Keratinocyte (primary cell): ENCODE results near the gene ZNF423. TPM values are rescaled to one million over a fixed set of nuclear protein-coding genes. Genes with fewer than 3 reads are reported as not detected.

Experiments
- DNase-seq: peaks from one replicate; pipeline ENCODE4 v3.0.0-alpha.2; 2011; ENCODE audit warnings: low read depth, missing footprints, low spot score
- FAIRE-seq: peaks from 2 replicates; lab custom pipeline; 2011; peaks lifted over from hg19 to GRCh38; lab: Jason Lieb, UNC
- H2AFZ ChIP-seq: 2 replicates; pipeline ENCODE4 v1.6.0; 2012; ENCODE audit warnings: low read length, control low read depth, inconsistent platforms; ENCODE audit not compliant: control insufficient read depth
- H3K27ac ChIP-seq: 2 replicates; pipeline ENCODE4 v1.5.1; 2011; ENCODE audit warnings: low read length; ENCODE audit not compliant: control insufficient read depth, insufficient read depth
- H3K27me3 ChIP-seq: 3 replicates; pipeline ENCODE4 v1.6.0; 2011; ENCODE audit warnings: low read length; ENCODE audit not compliant: control insufficient read depth, insufficient read depth; ENCODE audit errors: extremely low read depth
- H3K36me3 ChIP-seq, 2 experiments: 2 replicates in 1 of 2; 3 replicates in 1 of 2; pipeline ENCODE4 v1.5.1; 2011; ENCODE audit warnings: low read length in 2 of 2, mild to moderate bottlenecking in 1 of 2; ENCODE audit not compliant: control insufficient read depth in 2 of 2, insufficient read depth in 2 of 2; ENCODE audit errors: extremely low read depth in 1 of 2
- H3K4me1 ChIP-seq: 3 replicates; pipeline ENCODE4 v1.5.1; 2011; ENCODE audit warnings: low read length; ENCODE audit not compliant: control insufficient read depth, insufficient read depth; ENCODE audit errors: extremely low read depth
- H3K4me2 ChIP-seq: 3 replicates; pipeline ENCODE4 v1.6.0; 2011; ENCODE audit warnings: low read depth, low read length; ENCODE audit not compliant: control insufficient read depth, insufficient read depth; ENCODE audit errors: extremely low read depth
- H3K4me3 ChIP-seq, 3 experiments: fragments of 200-600 bp in 1 of 3; sonication (generic) in 1 of 3; 2 replicates in 2 of 3; 3 replicates in 1 of 3; pipeline ENCODE4 v1.5.1; 2011 to 2016; ENCODE audit warnings: low read length in 3 of 3, mild to moderate bottlenecking in 3 of 3, control low read depth in 2 of 3, inconsistent platforms in 1 of 3, low read depth in 1 of 3, mixed read lengths in 1 of 3, mixed run types in 1 of 3, moderate library complexity in 1 of 3; ENCODE audit not compliant: control insufficient read depth in 2 of 3, insufficient read depth in 2 of 3; ENCODE audit errors: extremely low read depth in 1 of 3
- H3K79me2 ChIP-seq: 2 replicates; pipeline ENCODE4 v1.6.0; 2012; ENCODE audit warnings: low read length; ENCODE audit not compliant: control insufficient read depth, insufficient read depth
- H3K9ac ChIP-seq: 3 replicates; pipeline ENCODE4 v1.6.0; 2011; ENCODE audit warnings: low read length; ENCODE audit not compliant: control insufficient read depth, insufficient read depth; ENCODE audit errors: extremely low read depth
- H3K9me1 ChIP-seq: 3 replicates; pipeline ENCODE4 v1.6.0; 2011; ENCODE audit warnings: low read length; ENCODE audit not compliant: control insufficient read depth, insufficient read depth; ENCODE audit errors: extremely low read depth
- H3K9me3 ChIP-seq: 2 replicates; pipeline ENCODE4 v1.5.1; 2012; ENCODE audit warnings: low read depth, low read length; ENCODE audit not compliant: control insufficient read depth
- H4K20me1 ChIP-seq: 3 replicates; pipeline ENCODE4 v1.6.0; 2011; ENCODE audit warnings: low read length; ENCODE audit not compliant: control insufficient read depth, insufficient read depth; ENCODE audit errors: extremely low read depth
- EZH2 ChIP-seq: IDR thresholded peaks from one replicate; pipeline ENCODE4 v1.6.1; 2012; ENCODE audit warnings: inconsistent platforms, mild to moderate bottlenecking, low read length, moderate library complexity
- dilution Hi-C: fragments of 300-500 bp; cut with MboI; formaldehyde crosslinking; loops from one replicate; pipeline ENCODE4 v1.7.0; 2020; ENCODE audit warnings: low sequenced_read_pairs; ENCODE audit not compliant: extremely low pct_ligation_motif_present
- polyA plus RNA-seq, 5 experiments: library from polyadenylated mRNA; depleted of rRNA in 3 of 5; stranded (reverse) in 3 of 5; stranded (forward) in 1 of 5; unstranded in 1 of 5; fragments of >200 nt; gene quantifications; 1 replicate in 1 of 5; 2 replicates in 3 of 5; 3 replicates in 1 of 5; pipeline versions ENCODE4 v1.2.1 to v1.2.3, GENCODE V29; 2011 to 2012; ENCODE audit warnings: missing spikeins in 2 of 5, low read depth in 1 of 5, low replicate concordance in 1 of 5
- TF ChIP-seq, protein P1 (sequence below), 3 experiments: IDR thresholded peaks in 1 of 3; conservative IDR thresholded peaks in 1 of 3; optimal IDR thresholded peaks in 1 of 3; 2 replicates in 2 of 3; 3 replicates in 1 of 3; pipeline versions ENCODE3 to v1.5.1; 2011; ENCODE audit warnings: low read length in 3 of 3, mild to moderate bottlenecking in 3 of 3, moderate library complexity in 2 of 3, control low read depth in 1 of 3, inconsistent platforms in 1 of 3; ENCODE audit not compliant: insufficient read depth in 2 of 3; ENCODE audit errors: extremely low read depth in 1 of 3

Gene ZNF423
- polyA plus RNA-seq, 1 donor (not counting 4 experiments of a cell fraction or from before 2014, with no cell fraction given): 0.05 TPM

DNA sequence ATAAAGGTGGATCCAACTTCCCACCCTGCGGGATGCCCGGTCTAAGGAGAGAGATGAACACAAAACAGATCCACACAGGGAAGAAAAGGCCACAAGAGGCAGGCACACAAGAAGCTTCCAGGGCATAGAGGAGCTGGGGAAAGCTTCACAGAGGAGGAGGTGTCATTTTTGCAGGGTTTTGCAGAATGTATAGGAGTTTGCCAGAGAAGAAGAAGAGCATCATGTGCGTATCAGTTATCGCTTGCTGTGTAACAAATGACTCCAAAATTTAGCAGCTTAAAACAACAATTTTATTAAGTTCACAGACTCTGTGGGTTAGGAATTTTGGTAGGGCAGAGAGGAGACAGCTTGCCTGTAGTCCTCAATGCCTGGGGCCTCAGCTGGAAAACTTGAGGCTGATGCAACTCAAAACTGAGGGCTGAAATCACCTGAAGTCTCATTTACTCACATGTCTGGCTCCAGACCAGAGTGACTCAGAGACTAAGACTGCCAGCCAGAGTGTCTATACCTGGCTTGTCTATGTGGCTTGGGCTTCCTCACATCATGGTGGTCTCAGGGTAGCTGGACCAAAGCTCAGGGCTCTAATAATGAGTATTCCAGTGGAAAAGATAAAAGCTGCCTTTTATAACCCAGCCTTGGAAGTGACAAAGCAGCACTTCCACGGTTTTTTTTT, 33.9 kb upstream of the ZNF423 start:
- dilution Hi-C loops: loop anchor here (25.0 kb wide), 1 partner anchor 453 kb away; no protein-coding TSS in a partner anchor
- H3K9me1 ChIP-seq: no peaks in the 10 kb centered on the region
- no peaks in the 10 kb centered on the region for H3K27me3 ChIP-seq
- H3K27ac ChIP-seq: no peak overlapping the region
- H3K4me3 ChIP-seq: no peak overlapping the region
- H3K4me1 ChIP-seq: no peaks in the 10 kb centered on the region
- H3K4me2 ChIP-seq: no peak overlapping the region
- H2AFZ ChIP-seq: no peak overlapping the region
- no peaks in the 10 kb centered on the region for H3K36me3 ChIP-seq
- no peak for DNase-seq
- no peak for FAIRE-seq
- H3K9me3 ChIP-seq: peaks cover 2% of the 10 kb centered on the region
- no peak overlapping the region for H3K9ac ChIP-seq
- H3K79me2 ChIP-seq: no peaks in the 10 kb centered on the region
- no peaks in the 10 kb centered on the region for H4K20me1 ChIP-seq
- TF ChIP-seq, protein P1, sequence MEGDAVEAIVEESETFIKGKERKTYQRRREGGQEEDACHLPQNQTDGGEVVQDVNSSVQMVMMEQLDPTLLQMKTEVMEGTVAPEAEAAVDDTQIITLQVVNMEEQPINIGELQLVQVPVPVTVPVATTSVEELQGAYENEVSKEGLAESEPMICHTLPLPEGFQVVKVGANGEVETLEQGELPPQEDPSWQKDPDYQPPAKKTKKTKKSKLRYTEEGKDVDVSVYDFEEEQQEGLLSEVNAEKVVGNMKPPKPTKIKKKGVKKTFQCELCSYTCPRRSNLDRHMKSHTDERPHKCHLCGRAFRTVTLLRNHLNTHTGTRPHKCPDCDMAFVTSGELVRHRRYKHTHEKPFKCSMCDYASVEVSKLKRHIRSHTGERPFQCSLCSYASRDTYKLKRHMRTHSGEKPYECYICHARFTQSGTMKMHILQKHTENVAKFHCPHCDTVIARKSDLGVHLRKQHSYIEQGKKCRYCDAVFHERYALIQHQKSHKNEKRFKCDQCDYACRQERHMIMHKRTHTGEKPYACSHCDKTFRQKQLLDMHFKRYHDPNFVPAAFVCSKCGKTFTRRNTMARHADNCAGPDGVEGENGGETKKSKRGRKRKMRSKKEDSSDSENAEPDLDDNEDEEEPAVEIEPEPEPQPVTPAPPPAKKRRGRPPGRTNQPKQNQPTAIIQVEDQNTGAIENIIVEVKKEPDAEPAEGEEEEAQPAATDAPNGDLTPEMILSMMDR (optimal IDR thresholded peaks at IDR 0.05 in 1 of 3, IDR thresholded peaks at IDR 0.05 in 1 of 3, conservative IDR thresholded peaks at IDR 0.05 in 1 of 3; ENCODE audit: extremely low read depth in 1 of 3, insufficient read depth in 2 of 3, low read length in 3 of 3): no peak
- no peak for TF ChIP-seq EZH2

DNA sequence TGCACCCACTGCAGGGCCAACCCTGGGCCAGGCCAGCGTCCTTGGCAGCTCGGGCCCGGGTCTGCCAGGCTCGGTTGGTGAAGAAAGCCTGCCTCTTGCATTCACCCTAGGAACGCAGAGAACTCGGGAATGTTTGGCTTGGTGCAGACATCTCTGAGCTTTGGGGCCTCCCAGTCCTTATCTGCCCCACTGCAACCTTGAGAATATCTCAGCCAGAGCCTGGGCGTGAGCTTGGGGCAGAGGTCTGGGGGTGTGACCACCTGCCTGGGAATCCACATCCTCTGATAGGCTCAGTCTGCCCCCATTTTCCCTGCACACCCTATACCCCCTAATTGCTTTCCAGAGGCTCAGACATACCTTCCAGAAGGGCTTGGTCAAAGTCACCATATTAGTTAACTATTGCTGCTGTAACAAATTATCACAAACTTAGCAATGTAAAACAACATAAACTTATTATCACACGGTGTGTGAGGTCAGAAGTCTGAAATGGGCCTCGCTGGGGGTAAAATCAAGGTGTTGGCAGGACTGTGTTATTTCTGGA, 30.7 kb upstream of the ZNF423 start:
- no peak overlapping the region for H3K9ac ChIP-seq
- TF ChIP-seq EZH2: no peak
- FAIRE-seq: no peak
- dilution Hi-C loops: loop anchor here (25.0 kb wide), 1 partner anchor 449 kb away; no protein-coding TSS in a partner anchor
- no peak overlapping the region for H2AFZ ChIP-seq
- H3K4me2 ChIP-seq: no peak overlapping the region
- H3K4me3 ChIP-seq: no peak overlapping the region
- H4K20me1 ChIP-seq: no peaks in the 10 kb centered on the region
- no peaks in the 10 kb centered on the region for H3K9me1 ChIP-seq
- H3K79me2 ChIP-seq: no peaks in the 10 kb centered on the region
- H3K9me3 ChIP-seq: peaks cover 2% of the 10 kb centered on the region
- H3K36me3 ChIP-seq: no peaks in the 10 kb centered on the region
- no peaks in the 10 kb centered on the region for H3K27me3 ChIP-seq
- H3K27ac ChIP-seq: no peak overlapping the region
- no peaks in the 10 kb centered on the region for H3K4me1 ChIP-seq
- no peak for DNase-seq
